Panc1 (cell line): ENCODE results near the gene SPRY1. TPM values are rescaled to one million over a fixed set of nuclear protein-coding genes. Genes with fewer than 3 reads are reported as not detected.

Source experiments
- ATAC-seq: fragments of 200-7000 bp; cut with Tn5 transposase; 2 replicates; pipeline ENCODE4 v1.9.1; 2020; ENCODE audit warnings: mild to moderate bottlenecking, moderate library complexity
- BruUV-seq: library from RNA; stranded (reverse); fragments of 400-500 nt; replicated peaks from 2 replicates; lab custom pipeline; 2021; lab: Mats Ljungman, UMichigan
- CTCF ChIA-PET: fragments of 300-600 bp; sonication (Branson Sonifier 250); formaldehyde crosslinking; loops from one replicate; lab custom pipeline; 2022; ENCODE audit warnings: antibody characterized with exemption; lab: Charles Lee
- POLR2A ChIA-PET: fragments of 300-600 bp; sonication (Branson Sonifier 250); formaldehyde crosslinking; loops from one replicate; lab custom pipeline; 2022; ENCODE audit warnings: antibody characterized with exemption; lab: Charles Lee
- DNase-seq: peaks from one replicate; pipeline ENCODE4 v3.0.0-alpha.2; 2010; ENCODE audit warnings: low read depth, low spot score
- H3K27ac ChIP-seq: 2 replicates; pipeline ENCODE4 v1.5.1; 2011; ENCODE audit warnings: mild to moderate bottlenecking, low read length, inconsistent platforms
- H3K27me3 ChIP-seq: fragments of 200-500 bp; sonication (Bioruptor generic); 2 replicates; pipeline ENCODE4 v1.6.0; 2014; ENCODE audit warnings: low read length, inconsistent platforms; ENCODE audit not compliant: control insufficient read depth, insufficient read depth
- H3K36me3 ChIP-seq: fragments of 200-500 bp; sonication (Bioruptor generic); 2 replicates; pipeline ENCODE4 v1.5.1; 2014; ENCODE audit warnings: inconsistent platforms, mild to moderate bottlenecking, low read length, moderate library complexity; ENCODE audit not compliant: control insufficient read depth, insufficient read depth
- H3K4me1 ChIP-seq: 2 replicates; pipeline ENCODE4 v1.5.1; 2011; ENCODE audit warnings: inconsistent platforms, mild to moderate bottlenecking, low read length, moderate library complexity; ENCODE audit not compliant: control insufficient read depth, insufficient read depth
- H3K4me3 ChIP-seq, 2 experiments: 2 replicates each; pipeline ENCODE4 v1.5.1; 2011 to 2012; ENCODE audit warnings: low read depth in 2 of 2, low read length in 2 of 2, mild to moderate bottlenecking in 2 of 2, inconsistent platforms in 1 of 2, moderate library complexity in 1 of 2
- H3K9me3 ChIP-seq: fragments of 200-500 bp; sonication (Bioruptor generic); 2 replicates; pipeline ENCODE4 v1.5.1; 2014; ENCODE audit warnings: low read depth, mild to moderate bottlenecking, inconsistent platforms, low read length, moderate library complexity; ENCODE audit not compliant: control insufficient read depth, insufficient read depth
- CTCF ChIP-seq: fragments of 450-650 bp; IDR thresholded peaks from 2 replicates; pipeline ENCODE4 v1.5.1; 2017; ENCODE audit warnings: mild to moderate bottlenecking
- POLR2AphosphoS5 ChIP-seq: IDR thresholded peaks from 2 replicates; pipeline ENCODE4 v1.6.1; 2012; ENCODE audit warnings: mild to moderate bottlenecking, low read depth, low read length, moderate library complexity
- SIN3A ChIP-seq: IDR thresholded peaks from 2 replicates; pipeline ENCODE4 v1.6.1; 2012; ENCODE audit warnings: low read depth, mild to moderate bottlenecking, low read length, moderate library complexity, borderline replicate concordance; ENCODE audit not compliant: insufficient read depth
- TCF7L2 ChIP-seq: IDR thresholded peaks from 2 replicates; pipeline ENCODE4 v1.6.1; 2011; ENCODE audit warnings: mild to moderate bottlenecking, low read depth, low read length, inconsistent platforms
- in situ Hi-C: cut with HindIII; loops from 2 replicates; pipeline ENCODE4 v1.10.0; 2016; ENCODE audit warnings: low sequenced_read_pairs, low pct_unique_long_range_greater_than_20kb
- intact Hi-C: fragments of 100-400 bp; cut with micrococcal nuclease; formaldehyde crosslinking; loops from one replicate; pipeline ENCODE4 v1.10.0; 2022; ENCODE audit not compliant: unreplicated experiment
- total RNA-seq: library from RNA; stranded (reverse); gene quantifications from one replicate; pipeline ENCODE4 v1.2.1, GENCODE V29; 2021; ENCODE audit not compliant: unreplicated experiment
- TF ChIP-seq, protein P1 (sequence below), 2 experiments: IDR thresholded peaks; 2 replicates each; pipeline ENCODE4 v1.6.1; 2011 to 2012; ENCODE audit warnings: low read depth in 2 of 2, control low read depth in 1 of 2, low read length in 1 of 2, mild to moderate bottlenecking in 1 of 2, moderate library complexity in 1 of 2; ENCODE audit not compliant: insufficient read depth in 1 of 2

Gene SPRY1
- total RNA-seq, 1 experiment from 2014 or later = 77.8 TPM

DNA sequence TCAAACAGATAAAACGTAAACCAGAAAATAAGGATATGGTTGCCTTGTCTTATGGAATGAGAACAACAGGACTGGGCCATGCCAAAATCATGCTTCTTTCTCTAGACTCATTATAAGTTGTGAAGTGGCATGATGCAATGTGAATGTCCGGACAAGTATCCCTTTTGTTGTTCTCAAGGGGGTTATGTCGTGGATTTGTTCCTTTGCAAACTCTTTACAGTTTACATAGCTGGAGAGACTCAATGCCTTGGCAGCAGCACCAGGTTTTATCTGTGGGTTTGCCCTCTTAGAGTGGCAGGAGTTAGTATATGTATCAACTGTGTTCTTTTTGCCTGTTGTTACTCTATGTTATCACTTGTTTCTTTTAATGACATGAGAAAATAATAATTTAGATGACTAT, 41.4 kb downstream of the SPRY1 start:
- Histone ChIP-seq H3K4me3 (no peak overlapping the region), H3K36me3 (no peaks in the 10 kb centered on the region), H3K27me3 (no peaks in the 10 kb centered on the region), H3K27ac (peak overlapping the region; percentile 84), H3K4me1 (peaks cover 7% of the 10 kb centered on the region), H3K9me3 (0 out of 2 replicates have a peak, but pooled peaks cover 2% of the 10 kb centered on the region)
- no peak for DNase-seq
- intact Hi-C loops = no loop called here
- no TSS peak for BruUV-seq
- TF ChIP-seq TCF7L2 (no peak), CTCF (no peak), POLR2AphosphoS5 (no peak), SIN3A (no peak)
- TF ChIP-seq, protein P1, sequence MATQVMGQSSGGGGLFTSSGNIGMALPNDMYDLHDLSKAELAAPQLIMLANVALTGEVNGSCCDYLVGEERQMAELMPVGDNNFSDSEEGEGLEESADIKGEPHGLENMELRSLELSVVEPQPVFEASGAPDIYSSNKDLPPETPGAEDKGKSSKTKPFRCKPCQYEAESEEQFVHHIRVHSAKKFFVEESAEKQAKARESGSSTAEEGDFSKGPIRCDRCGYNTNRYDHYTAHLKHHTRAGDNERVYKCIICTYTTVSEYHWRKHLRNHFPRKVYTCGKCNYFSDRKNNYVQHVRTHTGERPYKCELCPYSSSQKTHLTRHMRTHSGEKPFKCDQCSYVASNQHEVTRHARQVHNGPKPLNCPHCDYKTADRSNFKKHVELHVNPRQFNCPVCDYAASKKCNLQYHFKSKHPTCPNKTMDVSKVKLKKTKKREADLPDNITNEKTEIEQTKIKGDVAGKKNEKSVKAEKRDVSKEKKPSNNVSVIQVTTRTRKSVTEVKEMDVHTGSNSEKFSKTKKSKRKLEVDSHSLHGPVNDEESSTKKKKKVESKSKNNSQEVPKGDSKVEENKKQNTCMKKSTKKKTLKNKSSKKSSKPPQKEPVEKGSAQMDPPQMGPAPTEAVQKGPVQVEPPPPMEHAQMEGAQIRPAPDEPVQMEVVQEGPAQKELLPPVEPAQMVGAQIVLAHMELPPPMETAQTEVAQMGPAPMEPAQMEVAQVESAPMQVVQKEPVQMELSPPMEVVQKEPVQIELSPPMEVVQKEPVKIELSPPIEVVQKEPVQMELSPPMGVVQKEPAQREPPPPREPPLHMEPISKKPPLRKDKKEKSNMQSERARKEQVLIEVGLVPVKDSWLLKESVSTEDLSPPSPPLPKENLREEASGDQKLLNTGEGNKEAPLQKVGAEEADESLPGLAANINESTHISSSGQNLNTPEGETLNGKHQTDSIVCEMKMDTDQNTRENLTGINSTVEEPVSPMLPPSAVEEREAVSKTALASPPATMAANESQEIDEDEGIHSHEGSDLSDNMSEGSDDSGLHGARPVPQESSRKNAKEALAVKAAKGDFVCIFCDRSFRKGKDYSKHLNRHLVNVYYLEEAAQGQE (IDR thresholded peaks at IDR 0.05; ENCODE audit: insufficient read depth in 1 of 2, low read depth in 2 of 2, low read length in 1 of 2) = no peak
- in situ Hi-C loops = no loop called here
- CTCF ChIA-PET = no interaction called here
- peak; percentile 60; the same call in 1 of the 2 replicates for ATAC-seq
- POLR2A ChIA-PET = no interaction called here

GRCh38 chr4:123443401-123444289, 47.0 kb downstream of the SPRY1 start:
- no peaks in the 10 kb centered on the region for H3K27me3 ChIP-seq
- H3K4me1 ChIP-seq = peaks cover 24% of the 10 kb centered on the region
- peak overlapping the region in 1 of 2 experiments; percentile 30; a peak in 2 of 4 replicates for H3K4me3 ChIP-seq
- ChIA-PET POLR2A (no interaction called here), CTCF (no interaction called here)
- TF ChIP-seq, protein P1 (IDR thresholded peaks at IDR 0.05; ENCODE audit: insufficient read depth in 1 of 2, low read depth in 2 of 2, low read length in 1 of 2) = no peak
- TF ChIP-seq SIN3A (no peak), TCF7L2 (no peak), CTCF (no peak), POLR2AphosphoS5 (no peak; the same call in 1 of the 2 replicates)
- in situ Hi-C loops = no loop called here
- intact Hi-C loops = loop anchor here (5.0 kb wide), 2 partner anchors 34 to 36 kb away; no protein-coding TSS in a partner anchor
- H3K27ac ChIP-seq = peak overlapping the region; percentile 99
- H3K36me3 ChIP-seq = no peaks in the 10 kb centered on the region
- peak; percentile 77 for ATAC-seq
- BruUV-seq = TSS peak; percentile 94
- no peaks in the 10 kb centered on the region for H3K9me3 ChIP-seq
- DNase-seq = no peak
